Measurements from ENCODE around the gene SMOC2. TPM values are rescaled to one million over a fixed set of nuclear protein-coding genes. Genes with fewer than 3 reads are reported as not detected.
"Not testable (repeated sequence)": the region's sequence is repeated elsewhere in the genome, so short reads cannot be mapped to it uniquely, and the experiment has no call there.

Gene SMOC2
- polyA plus RNA-seq, 1 donor from 2014 or later, result 0.50 TPM

GRCh38 chr6:168691774-168692173, 250.8 kb downstream of the SMOC2 start:
- Histone ChIP-seq H3K9ac (ENCODE audit: low read length) (no peak overlapping the region), H3K79me2 (replicated peaks; ENCODE audit: insufficient read depth, low read length) (no peaks in the 10 kb centered on the region)

GRCh38 chr6:168692193-168692914, 251.4 kb downstream of the SMOC2 start:
- no peaks in the 10 kb centered on the region for H3K9me3 ChIP-seq (ENCODE audit: low read length)
- H2AFZ ChIP-seq (ENCODE audit: low read depth, low read length), result no peak overlapping the region
- no peaks in the 10 kb centered on the region for H3K79me2 ChIP-seq (replicated peaks; ENCODE audit: insufficient read depth, low read length)
- H3K9ac ChIP-seq (ENCODE audit: low read length), result no peak overlapping the region
- TF ChIP-seq EP300 (conservative IDR thresholded peaks at IDR 0.05; ENCODE audit: poor library complexity, severe bottlenecking) (no peak), RAD21 (conservative IDR thresholded peaks at IDR 0.05) (no peak), EZH2 (IDR thresholded peaks at IDR 0.05; ENCODE audit: borderline replicate concordance, insufficient read depth, low read length, poor library complexity, severe bottlenecking) (no peak), POLR2AphosphoS5 (IDR thresholded peaks at IDR 0.05) (no peak), SMC3 (conservative IDR thresholded peaks at IDR 0.05; ENCODE audit: poor library complexity) (no peak), TAF1 (IDR thresholded peaks at IDR 0.05; ENCODE audit: low read depth) (no peak), MXI1 (conservative IDR thresholded peaks at IDR 0.05; ENCODE audit: poor library complexity, severe bottlenecking) (no peak)
- TF ChIP-seq, protein P1, sequence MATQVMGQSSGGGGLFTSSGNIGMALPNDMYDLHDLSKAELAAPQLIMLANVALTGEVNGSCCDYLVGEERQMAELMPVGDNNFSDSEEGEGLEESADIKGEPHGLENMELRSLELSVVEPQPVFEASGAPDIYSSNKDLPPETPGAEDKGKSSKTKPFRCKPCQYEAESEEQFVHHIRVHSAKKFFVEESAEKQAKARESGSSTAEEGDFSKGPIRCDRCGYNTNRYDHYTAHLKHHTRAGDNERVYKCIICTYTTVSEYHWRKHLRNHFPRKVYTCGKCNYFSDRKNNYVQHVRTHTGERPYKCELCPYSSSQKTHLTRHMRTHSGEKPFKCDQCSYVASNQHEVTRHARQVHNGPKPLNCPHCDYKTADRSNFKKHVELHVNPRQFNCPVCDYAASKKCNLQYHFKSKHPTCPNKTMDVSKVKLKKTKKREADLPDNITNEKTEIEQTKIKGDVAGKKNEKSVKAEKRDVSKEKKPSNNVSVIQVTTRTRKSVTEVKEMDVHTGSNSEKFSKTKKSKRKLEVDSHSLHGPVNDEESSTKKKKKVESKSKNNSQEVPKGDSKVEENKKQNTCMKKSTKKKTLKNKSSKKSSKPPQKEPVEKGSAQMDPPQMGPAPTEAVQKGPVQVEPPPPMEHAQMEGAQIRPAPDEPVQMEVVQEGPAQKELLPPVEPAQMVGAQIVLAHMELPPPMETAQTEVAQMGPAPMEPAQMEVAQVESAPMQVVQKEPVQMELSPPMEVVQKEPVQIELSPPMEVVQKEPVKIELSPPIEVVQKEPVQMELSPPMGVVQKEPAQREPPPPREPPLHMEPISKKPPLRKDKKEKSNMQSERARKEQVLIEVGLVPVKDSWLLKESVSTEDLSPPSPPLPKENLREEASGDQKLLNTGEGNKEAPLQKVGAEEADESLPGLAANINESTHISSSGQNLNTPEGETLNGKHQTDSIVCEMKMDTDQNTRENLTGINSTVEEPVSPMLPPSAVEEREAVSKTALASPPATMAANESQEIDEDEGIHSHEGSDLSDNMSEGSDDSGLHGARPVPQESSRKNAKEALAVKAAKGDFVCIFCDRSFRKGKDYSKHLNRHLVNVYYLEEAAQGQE (IDR thresholded peaks at IDR 0.05; ENCODE audit: borderline replicate concordance), result no peak
- TF ChIP-seq, protein P2, sequence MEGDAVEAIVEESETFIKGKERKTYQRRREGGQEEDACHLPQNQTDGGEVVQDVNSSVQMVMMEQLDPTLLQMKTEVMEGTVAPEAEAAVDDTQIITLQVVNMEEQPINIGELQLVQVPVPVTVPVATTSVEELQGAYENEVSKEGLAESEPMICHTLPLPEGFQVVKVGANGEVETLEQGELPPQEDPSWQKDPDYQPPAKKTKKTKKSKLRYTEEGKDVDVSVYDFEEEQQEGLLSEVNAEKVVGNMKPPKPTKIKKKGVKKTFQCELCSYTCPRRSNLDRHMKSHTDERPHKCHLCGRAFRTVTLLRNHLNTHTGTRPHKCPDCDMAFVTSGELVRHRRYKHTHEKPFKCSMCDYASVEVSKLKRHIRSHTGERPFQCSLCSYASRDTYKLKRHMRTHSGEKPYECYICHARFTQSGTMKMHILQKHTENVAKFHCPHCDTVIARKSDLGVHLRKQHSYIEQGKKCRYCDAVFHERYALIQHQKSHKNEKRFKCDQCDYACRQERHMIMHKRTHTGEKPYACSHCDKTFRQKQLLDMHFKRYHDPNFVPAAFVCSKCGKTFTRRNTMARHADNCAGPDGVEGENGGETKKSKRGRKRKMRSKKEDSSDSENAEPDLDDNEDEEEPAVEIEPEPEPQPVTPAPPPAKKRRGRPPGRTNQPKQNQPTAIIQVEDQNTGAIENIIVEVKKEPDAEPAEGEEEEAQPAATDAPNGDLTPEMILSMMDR (IDR thresholded peaks at IDR 0.05; ENCODE audit: poor library complexity, severe bottlenecking), result no peak
- H3K4me3 ChIP-seq (ENCODE audit: low read length), result no peak overlapping the region
- no peak overlapping the region for H3K27ac ChIP-seq (ENCODE audit: low read length)
- H3K9me2 ChIP-seq (ENCODE audit: insufficient read depth, low read length), result no peaks in the 10 kb centered on the region
- H3F3A ChIP-seq (ENCODE audit: insufficient read depth, low read length, poor library complexity, severe bottlenecking), result no peaks in the 10 kb centered on the region
- no peaks in the 10 kb centered on the region for H3K36me3 ChIP-seq (ENCODE audit: insufficient read depth, low read length)
- no peaks in the 10 kb centered on the region for H4K20me1 ChIP-seq (ENCODE audit: insufficient read depth)
- no peaks in the 10 kb centered on the region for H3K27me3 ChIP-seq (ENCODE audit: insufficient read depth, low read depth, low read length)
- H3K4me2 ChIP-seq (ENCODE audit: low read length), result no peak overlapping the region

More at GRCh38 chr6:168691774-168692173, 250.8 kb downstream of the SMOC2 start:
- H3K4me3 ChIP-seq (ENCODE audit: low read length), result no peak overlapping the region
- H3K27ac ChIP-seq (ENCODE audit: low read length), result no peak overlapping the region
- H3K36me3 ChIP-seq (ENCODE audit: insufficient read depth, low read length), result no peaks in the 10 kb centered on the region
- H3K9me3 ChIP-seq (ENCODE audit: low read length), result no peaks in the 10 kb centered on the region
- no peaks in the 10 kb centered on the region for H4K20me1 ChIP-seq (ENCODE audit: insufficient read depth)
- H3K9me2 ChIP-seq (ENCODE audit: insufficient read depth, low read length), result no peaks in the 10 kb centered on the region
- H3K4me2 ChIP-seq (ENCODE audit: low read length), result no peak overlapping the region
- no peaks in the 10 kb centered on the region for H3K27me3 ChIP-seq (ENCODE audit: insufficient read depth, low read depth, low read length)
- no peak overlapping the region for H2AFZ ChIP-seq (ENCODE audit: low read depth, low read length)
- H3F3A ChIP-seq (ENCODE audit: insufficient read depth, low read length, poor library complexity, severe bottlenecking), result no peaks in the 10 kb centered on the region
- TF ChIP-seq SMC3 (conservative IDR thresholded peaks at IDR 0.05; ENCODE audit: poor library complexity) (no peak), EZH2 (IDR thresholded peaks at IDR 0.05; ENCODE audit: borderline replicate concordance, insufficient read depth, low read length, poor library complexity, severe bottlenecking) (no peak), POLR2AphosphoS5 (IDR thresholded peaks at IDR 0.05) (no peak), EP300 (conservative IDR thresholded peaks at IDR 0.05; ENCODE audit: poor library complexity, severe bottlenecking) (no peak), TAF1 (IDR thresholded peaks at IDR 0.05; ENCODE audit: low read depth) (no peak), MXI1 (conservative IDR thresholded peaks at IDR 0.05; ENCODE audit: poor library complexity, severe bottlenecking) (no peak), RAD21 (conservative IDR thresholded peaks at IDR 0.05) (no peak)
- TF ChIP-seq, protein P1 (IDR thresholded peaks at IDR 0.05; ENCODE audit: borderline replicate concordance), result no peak
- TF ChIP-seq, protein P2 (IDR thresholded peaks at IDR 0.05; ENCODE audit: poor library complexity, severe bottlenecking), result no peak

- H3K27me3 ChIP-seq (ENCODE audit: insufficient read depth, low read depth, low read length); H3K9me2 ChIP-seq (ENCODE audit: insufficient read depth, low read length); H3F3A ChIP-seq (ENCODE audit: insufficient read depth, low read length, poor library complexity, severe bottlenecking); H3K4me2 ChIP-seq (ENCODE audit: low read length); H2AFZ ChIP-seq (ENCODE audit: low read depth, low read length); H3K4me3 ChIP-seq (ENCODE audit: low read length); H3K9ac ChIP-seq (ENCODE audit: low read length); H3K9me3 ChIP-seq (ENCODE audit: low read length); H3K79me2 ChIP-seq (replicated peaks; ENCODE audit: insufficient read depth, low read length); H4K20me1 ChIP-seq (ENCODE audit: insufficient read depth); H3K36me3 ChIP-seq (ENCODE audit: insufficient read depth, low read length); H3K27ac ChIP-seq (ENCODE audit: low read length): not testable (repeated sequence)
These were observed 251.9 kb downstream of the SMOC2 start for GRCh38 chr6:168692915-168693257.
